ENCODE results near the gene LAMA3. TPM values are rescaled to one million over a fixed set of nuclear protein-coding genes. Genes with fewer than 3 reads are reported as not detected.

The LAMA3 gene
- total RNA-seq, 1 experiment from 2014 or later: 34.6 TPM

DNA sequence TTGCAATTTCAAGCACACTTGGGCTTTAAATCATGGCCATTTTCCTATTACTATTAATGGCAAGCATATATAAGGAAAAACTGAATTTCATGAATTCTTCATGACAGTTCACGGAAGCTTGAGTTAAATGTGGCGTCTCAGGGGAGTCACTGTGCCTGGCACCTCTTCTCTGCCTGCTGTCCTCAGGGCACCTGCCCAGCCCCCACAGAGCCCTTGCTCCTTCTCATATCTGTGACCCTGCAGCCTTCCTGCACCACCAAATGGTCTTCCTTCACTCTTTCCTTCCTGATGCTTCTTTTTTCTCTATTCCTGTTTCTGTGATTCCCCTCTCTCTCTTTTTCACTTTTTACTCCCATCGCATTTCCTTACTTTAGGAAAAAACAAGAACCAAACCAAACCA lies 35.4 kb downstream of the LAMA3 start:
- H3K9me3 ChIP-seq: no peaks in the 10 kb centered on the region
- no peaks in the 10 kb centered on the region for H3K36me3 ChIP-seq (ENCODE audit: control insufficient read depth, insufficient read depth, low read length)
- Mint-ChIP-seq H3K27me3 (ENCODE audit: insufficient read depth, unreplicated experiment) (no peaks in the 10 kb centered on the region), H3K4me1 (ENCODE audit: low read depth, unreplicated experiment) (peaks cover 22% of the 10 kb centered on the region), H3K4me3 (ENCODE audit: unreplicated experiment) (no peak overlapping the region), H3K36me3 (ENCODE audit: insufficient read depth, unreplicated experiment) (peaks cover 15% of the 10 kb centered on the region), H3K27ac (ENCODE audit: unreplicated experiment) (no peak overlapping the region), H3K9me3 (ENCODE audit: unreplicated experiment) (no peaks in the 10 kb centered on the region)
- no peak for DNase-seq
- H3K4me3 ChIP-seq (ENCODE audit: low read depth, low read length): no peak overlapping the region
- CTCF ChIA-PET: no interaction called here
- no peaks in the 10 kb centered on the region for H3K27me3 ChIP-seq (replicated peaks; ENCODE audit: control insufficient read depth, insufficient read depth, low read length)
- intact Hi-C loops (cut with micrococcal nuclease; ENCODE audit: unreplicated experiment): no loop called here
- peaks cover 21% of the 10 kb centered on the region for H3K4me1 ChIP-seq
- TF ChIP-seq, protein P1, sequence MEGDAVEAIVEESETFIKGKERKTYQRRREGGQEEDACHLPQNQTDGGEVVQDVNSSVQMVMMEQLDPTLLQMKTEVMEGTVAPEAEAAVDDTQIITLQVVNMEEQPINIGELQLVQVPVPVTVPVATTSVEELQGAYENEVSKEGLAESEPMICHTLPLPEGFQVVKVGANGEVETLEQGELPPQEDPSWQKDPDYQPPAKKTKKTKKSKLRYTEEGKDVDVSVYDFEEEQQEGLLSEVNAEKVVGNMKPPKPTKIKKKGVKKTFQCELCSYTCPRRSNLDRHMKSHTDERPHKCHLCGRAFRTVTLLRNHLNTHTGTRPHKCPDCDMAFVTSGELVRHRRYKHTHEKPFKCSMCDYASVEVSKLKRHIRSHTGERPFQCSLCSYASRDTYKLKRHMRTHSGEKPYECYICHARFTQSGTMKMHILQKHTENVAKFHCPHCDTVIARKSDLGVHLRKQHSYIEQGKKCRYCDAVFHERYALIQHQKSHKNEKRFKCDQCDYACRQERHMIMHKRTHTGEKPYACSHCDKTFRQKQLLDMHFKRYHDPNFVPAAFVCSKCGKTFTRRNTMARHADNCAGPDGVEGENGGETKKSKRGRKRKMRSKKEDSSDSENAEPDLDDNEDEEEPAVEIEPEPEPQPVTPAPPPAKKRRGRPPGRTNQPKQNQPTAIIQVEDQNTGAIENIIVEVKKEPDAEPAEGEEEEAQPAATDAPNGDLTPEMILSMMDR (IDR thresholded peaks at IDR 0.05; ENCODE audit: insufficient read depth in 1 of 2, low read depth in 1 of 2, low read length in 1 of 2, severe bottlenecking in 1 of 2, unreplicated experiment in 1 of 2): no peak
- POLR2A ChIA-PET: no interaction called here
- no TSS peak for BruUV-seq (replicated peaks)

DNA sequence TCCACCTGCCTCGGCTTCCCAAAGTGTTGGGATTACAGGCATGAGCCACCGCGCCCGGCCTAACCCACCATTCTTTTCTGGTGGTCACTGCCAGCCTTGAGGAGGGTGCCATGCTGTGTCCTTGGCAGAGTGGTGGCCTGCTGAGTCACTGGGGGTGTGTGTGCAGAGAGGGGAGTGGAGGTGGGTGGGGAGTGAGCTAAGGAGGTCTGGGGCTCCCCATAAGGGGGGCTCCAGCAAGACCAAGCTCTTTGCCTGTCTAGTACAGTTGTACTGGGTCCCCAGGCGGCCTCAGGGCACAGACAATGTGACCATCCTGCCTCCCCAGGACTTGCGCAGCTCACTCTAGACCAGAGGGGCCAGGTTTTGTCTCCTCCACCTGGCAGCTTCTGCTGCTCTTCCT lies 36.1 kb downstream of the LAMA3 start:
- Histone ChIP-seq H3K27me3 (replicated peaks; ENCODE audit: control insufficient read depth, insufficient read depth, low read length) (no peaks in the 10 kb centered on the region), H3K4me3 (ENCODE audit: low read depth, low read length) (no peak overlapping the region), H3K9me3 (no peaks in the 10 kb centered on the region), H3K4me1 (peaks cover 14% of the 10 kb centered on the region), H3K36me3 (ENCODE audit: control insufficient read depth, insufficient read depth, low read length) (no peaks in the 10 kb centered on the region)
- Mint-ChIP-seq H3K4me3 (ENCODE audit: unreplicated experiment) (no peak overlapping the region), H3K36me3 (ENCODE audit: insufficient read depth, unreplicated experiment) (peaks cover 15% of the 10 kb centered on the region), H3K27me3 (ENCODE audit: insufficient read depth, unreplicated experiment) (no peaks in the 10 kb centered on the region), H3K4me1 (ENCODE audit: low read depth, unreplicated experiment) (peaks cover 22% of the 10 kb centered on the region), H3K27ac (ENCODE audit: unreplicated experiment) (no peak overlapping the region), H3K9me3 (ENCODE audit: unreplicated experiment) (no peaks in the 10 kb centered on the region)
- CTCF ChIA-PET: no interaction called here
- no peak for DNase-seq
- intact Hi-C loops (cut with micrococcal nuclease; ENCODE audit: unreplicated experiment): no loop called here
- TF ChIP-seq, protein P1 (IDR thresholded peaks at IDR 0.05; ENCODE audit: insufficient read depth in 1 of 2, low read depth in 1 of 2, low read length in 1 of 2, severe bottlenecking in 1 of 2, unreplicated experiment in 1 of 2): no peak
- BruUV-seq (replicated peaks): no TSS peak
- POLR2A ChIA-PET: no interaction called here

DNA sequence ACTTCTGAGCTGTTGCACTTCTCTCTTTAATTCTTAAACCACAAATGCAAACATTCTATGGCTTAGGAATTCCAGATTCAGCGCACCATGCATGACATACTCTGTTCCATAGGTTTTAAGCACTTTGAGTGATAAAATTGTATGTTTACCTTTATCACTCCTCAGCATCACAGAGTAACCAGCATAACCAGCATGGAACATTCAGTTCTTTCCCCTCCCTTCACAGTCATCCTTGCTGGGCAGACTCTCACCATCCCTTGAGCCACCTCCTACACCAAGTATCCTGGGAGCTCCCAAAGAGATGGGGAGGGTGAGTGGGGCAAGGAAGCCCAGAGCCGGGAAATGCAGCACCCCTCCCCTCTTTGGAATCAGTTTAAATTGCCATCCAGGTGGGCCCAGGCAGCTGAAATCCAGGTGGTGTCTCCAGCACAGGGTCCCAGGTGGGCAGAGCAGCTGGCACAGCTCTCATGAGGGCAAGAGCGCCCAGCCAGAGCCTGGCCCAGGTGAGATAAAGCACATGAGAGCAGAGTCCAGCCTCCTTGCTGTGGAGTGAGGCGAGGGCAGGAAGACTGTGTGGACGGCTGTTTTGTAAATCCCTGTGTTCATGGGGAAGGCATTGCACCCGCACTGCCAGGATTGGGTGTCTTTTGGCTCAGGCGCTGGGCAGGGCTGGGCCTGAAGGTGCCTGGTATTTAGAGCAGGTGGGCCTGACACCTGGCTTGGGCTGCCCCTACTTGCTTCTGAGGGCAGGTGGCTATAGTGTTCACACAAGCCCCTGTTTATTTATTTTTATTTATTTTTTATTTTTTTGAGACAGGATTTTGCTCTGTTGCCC lies 36.8 kb downstream of the LAMA3 start:
- no peak overlapping the region for H3K27ac Mint-ChIP-seq (ENCODE audit: unreplicated experiment)
- POLR2A ChIA-PET: no interaction called here
- H3K4me1 ChIP-seq: peaks cover 14% of the 10 kb centered on the region
- H3K27me3 Mint-ChIP-seq (ENCODE audit: insufficient read depth, unreplicated experiment): no peaks in the 10 kb centered on the region
- H3K27me3 ChIP-seq (replicated peaks; ENCODE audit: control insufficient read depth, insufficient read depth, low read length): no peaks in the 10 kb centered on the region
- H3K4me3 ChIP-seq (ENCODE audit: low read depth, low read length): no peak overlapping the region
- peaks cover 20% of the 10 kb centered on the region for H3K4me1 Mint-ChIP-seq (ENCODE audit: low read depth, unreplicated experiment)
- BruUV-seq (replicated peaks): no TSS peak
- TF ChIP-seq, protein P1 (IDR thresholded peaks at IDR 0.05; ENCODE audit: insufficient read depth in 1 of 2, low read depth in 1 of 2, low read length in 1 of 2, severe bottlenecking in 1 of 2, unreplicated experiment in 1 of 2): no peak
- no peaks in the 10 kb centered on the region for H3K9me3 Mint-ChIP-seq (ENCODE audit: unreplicated experiment)
- H3K36me3 ChIP-seq (ENCODE audit: control insufficient read depth, insufficient read depth, low read length): no peaks in the 10 kb centered on the region
- H3K9me3 ChIP-seq: no peaks in the 10 kb centered on the region
- DNase-seq: no peak
- peaks cover 15% of the 10 kb centered on the region for H3K36me3 Mint-ChIP-seq (ENCODE audit: insufficient read depth, unreplicated experiment)
- CTCF ChIA-PET: no interaction called here
- no peak overlapping the region for H3K4me3 Mint-ChIP-seq (ENCODE audit: unreplicated experiment)
- intact Hi-C loops (cut with micrococcal nuclease; ENCODE audit: unreplicated experiment): no loop called here
